Tibial nerve (tissue), 3 donors: ENCODE measurements around the gene RAB12.

Experiments used
- CTCF ChIP-seq, 5 experiments: fragments of 200-600 bp in 3 of 5; fragments of 450-650 bp in 2 of 5; sonication (generic) in 3 of 5; IDR thresholded peaks; one replicate each; pipeline ENCODE4 v1.5.1; 2016 to 2019; ENCODE audit warnings: antibody characterized with exemption in 5 of 5, mild to moderate bottlenecking in 3 of 5, moderate library complexity in 2 of 5
- POLR2A ChIP-seq, 2 donors: fragments of 450-650 bp; IDR thresholded peaks; one replicate each; pipeline ENCODE4 v1.6.1; 2017; ENCODE audit warnings: antibody characterized with exemption in 2 of 2, mild to moderate bottlenecking in 2 of 2, moderate library complexity in 2 of 2

- TF ChIP-seq CTCF (IDR thresholded peaks at IDR 0.05): no peak
- TF ChIP-seq POLR2A (IDR thresholded peaks at IDR 0.05): no peak
These were observed 48.7 kb downstream of the RAB12 start for GRCh38 chr18:8657873-8658470.
